ENCODE measurements around the gene METAP1D.

Gene METAP1D

GRCh38 chr2:172050479-172051125, 50.8 kb downstream of the METAP1D start:
- Histone ChIP-seq H3K4me2 (ENCODE audit: low read depth, low read length, poor library complexity, severe bottlenecking) (no peak overlapping the region), H3K9ac (ENCODE audit: low read length) (no peak overlapping the region), H2AFZ (ENCODE audit: low read depth, low read length, severe bottlenecking) (no peak overlapping the region), H3K79me2 (ENCODE audit: insufficient read depth, low read length) (no peaks in the 10 kb centered on the region), H4K20me1 (ENCODE audit: low read depth, low read length) (no peaks in the 10 kb centered on the region), H3K27ac (ENCODE audit: low read depth, low read length) (no peak overlapping the region), H3K4me3 (ENCODE audit: insufficient read depth, low read length, poor library complexity, severe bottlenecking) (no peak overlapping the region), H3K9me2 (replicated peaks; ENCODE audit: insufficient read depth, low read length) (no peaks in the 10 kb centered on the region), H3K36me3 (ENCODE audit: low read length) (no peaks in the 10 kb centered on the region), H3F3A (ENCODE audit: insufficient read depth) (no peaks in the 10 kb centered on the region), H3K27me3 (ENCODE audit: low read length) (no peaks in the 10 kb centered on the region), H3K9me3 (ENCODE audit: insufficient read depth, low read length) (no peaks in the 10 kb centered on the region)
- TF ChIP-seq CTCF (IDR thresholded peaks at IDR 0.05; ENCODE audit: insufficient read depth, low read length, poor library complexity, severe bottlenecking) (no peak), EZH2phosphoT487 (conservative IDR thresholded peaks at IDR 0.05; ENCODE audit: low read length) (no peak)

GRCh38 chr2:172052000-172052983, 52.5 kb downstream of the METAP1D start:
- H3K36me3 ChIP-seq (ENCODE audit: low read length), result no peaks in the 10 kb centered on the region
- TF ChIP-seq CTCF (IDR thresholded peaks at IDR 0.05; ENCODE audit: insufficient read depth, low read length, poor library complexity, severe bottlenecking), result no peak
- TF ChIP-seq EZH2phosphoT487 (conservative IDR thresholded peaks at IDR 0.05; ENCODE audit: low read length), result no peak
- H3K9me2 ChIP-seq (replicated peaks; ENCODE audit: insufficient read depth, low read length), result no peaks in the 10 kb centered on the region
- H3K79me2 ChIP-seq (ENCODE audit: insufficient read depth, low read length), result no peaks in the 10 kb centered on the region
- no peaks in the 10 kb centered on the region for H4K20me1 ChIP-seq (ENCODE audit: low read depth, low read length)
- H3K4me2 ChIP-seq (ENCODE audit: low read depth, low read length, poor library complexity, severe bottlenecking), result no peak overlapping the region
- H3K27me3 ChIP-seq (ENCODE audit: low read length), result no peaks in the 10 kb centered on the region
- H3K9ac ChIP-seq (ENCODE audit: low read length), result no peak overlapping the region
- no peaks in the 10 kb centered on the region for H3K9me3 ChIP-seq (ENCODE audit: insufficient read depth, low read length)
- no peak overlapping the region for H2AFZ ChIP-seq (ENCODE audit: low read depth, low read length, severe bottlenecking)
- H3K4me3 ChIP-seq (ENCODE audit: insufficient read depth, low read length, poor library complexity, severe bottlenecking), result no peak overlapping the region
- H3F3A ChIP-seq (ENCODE audit: insufficient read depth), result no peaks in the 10 kb centered on the region
- H3K27ac ChIP-seq (ENCODE audit: low read depth, low read length), result no peak overlapping the region

GRCh38 chr2:172053486-172053885, 53.7 kb downstream of the METAP1D start:
- TF ChIP-seq CTCF (IDR thresholded peaks at IDR 0.05; ENCODE audit: insufficient read depth, low read length, poor library complexity, severe bottlenecking), result no peak
- TF ChIP-seq EZH2phosphoT487 (conservative IDR thresholded peaks at IDR 0.05; ENCODE audit: low read length), result no peak
- H3K9me3 ChIP-seq (ENCODE audit: insufficient read depth, low read length), result no peaks in the 10 kb centered on the region
- H3K9me2 ChIP-seq (replicated peaks; ENCODE audit: insufficient read depth, low read length), result no peaks in the 10 kb centered on the region
- H3K27ac ChIP-seq (ENCODE audit: low read depth, low read length), result no peak overlapping the region
- no peaks in the 10 kb centered on the region for H3K27me3 ChIP-seq (ENCODE audit: low read length)
- H3K4me2 ChIP-seq (ENCODE audit: low read depth, low read length, poor library complexity, severe bottlenecking), result no peak overlapping the region
- H4K20me1 ChIP-seq (ENCODE audit: low read depth, low read length), result no peaks in the 10 kb centered on the region; the same call in 1 of the 2 replicates
- H3K36me3 ChIP-seq (ENCODE audit: low read length), result no peaks in the 10 kb centered on the region
- H3K79me2 ChIP-seq (ENCODE audit: insufficient read depth, low read length), result no peaks in the 10 kb centered on the region
- no peaks in the 10 kb centered on the region for H3F3A ChIP-seq (ENCODE audit: insufficient read depth)
- no peak overlapping the region for H3K4me3 ChIP-seq (ENCODE audit: insufficient read depth, low read length, poor library complexity, severe bottlenecking)
- no peak overlapping the region for H2AFZ ChIP-seq (ENCODE audit: low read depth, low read length, severe bottlenecking)
- H3K9ac ChIP-seq (ENCODE audit: low read length), result no peak overlapping the region
